ENCODE measurements around the gene ANKRD7.

Gene ANKRD7

GRCh38 chr7:118183428-118183785, 41.1 kb upstream of the ANKRD7 start:
- Histone ChIP-seq H2BK12ac (ENCODE audit: low read length in 2 of 2) (no peak overlapping the region), H3K18ac (ENCODE audit: low read depth in 1 of 2, low read length in 2 of 2) (peak overlapping the region; percentile 52 to 73), H3K9me3 (ENCODE audit: control insufficient read depth, low read length) (no peaks in the 10 kb centered on the region), H2AFZ (ENCODE audit: low read depth, low read length) (no peak overlapping the region), H2BK5ac (ENCODE audit: low read depth, low read length, poor library complexity, severe bottlenecking) (peak overlapping the region; percentile 87), H3K27ac (ENCODE audit: low read length, poor library complexity, severe bottlenecking) (peak overlapping the region; percentile 95), H4K8ac (ENCODE audit: low read length) (peak overlapping the region; percentile 95), H3K14ac (ENCODE audit: low read length in 2 of 2) (peak overlapping the region in 1 of 2 experiments; percentile 48), H2BK15ac (ENCODE audit: low read depth, poor library complexity, severe bottlenecking) (no peak overlapping the region), H2BK120ac (ENCODE audit: low read depth, low read length) (peak overlapping the region; percentile 62), H4K91ac (ENCODE audit: low read length) (no peak overlapping the region), H3K79me1 (replicated peaks; ENCODE audit: low read length, poor library complexity, severe bottlenecking) (peaks cover 8% of the 10 kb centered on the region), H3K4me2 (ENCODE audit: low read length, poor library complexity, severe bottlenecking) (peak overlapping the region; percentile 70), H3K9ac (ENCODE audit: low read length) (peak overlapping the region; percentile 99), H3K36me3 (ENCODE audit: control insufficient read depth in 1 of 2, insufficient read depth in 2 of 2, low read depth in 1 of 2, low read length in 2 of 2) (peaks cover 0 to 13% of the 10 kb centered on the region in 2 experiments), H3K4me1 (ENCODE audit: control insufficient read depth, insufficient read depth, low read depth, low read length) (peaks cover 3% of the 10 kb centered on the region), H3K23ac (ENCODE audit: low read length in 2 of 2) (no peak overlapping the region), H2AK5ac (ENCODE audit: low read length, severe bottlenecking) (peak overlapping the region; percentile 84), H3K4ac (ENCODE audit: low read depth in 1 of 2, low read length in 2 of 2) (peak overlapping the region; percentile 88 to 97), H3K27me3 (ENCODE audit: control insufficient read depth in 1 of 2, insufficient read depth in 1 of 2, low read length in 2 of 2) (no peaks in the 10 kb centered on the region), H3K4me3 (ENCODE audit: insufficient read depth in 1 of 2, low read depth in 1 of 2, low read length in 2 of 2) (peak overlapping the region; percentile 38 to 94)
- 4% methylated on average over 15 of the region's 15 CpGs for WGBS
- no peak for DNase-seq

- Histone ChIP-seq H2BK120ac (ENCODE audit: low read depth, low read length) (peak within 1 kb of the TSS; percentile 62), H3K27ac (ENCODE audit: low read length, poor library complexity, severe bottlenecking) (peak within 1 kb of the TSS; percentile 95), H2AFZ (ENCODE audit: low read depth, low read length) (peak within 1 kb of the TSS; percentile 88), H2BK15ac (ENCODE audit: low read depth, poor library complexity, severe bottlenecking) (no peak within 1 kb of the TSS), H3K4ac (ENCODE audit: low read depth in 1 of 2, low read length in 2 of 2) (peak within 1 kb of the TSS; percentile 88 to 98), H3K4me3 (ENCODE audit: insufficient read depth in 1 of 2, low read depth in 1 of 2, low read length in 2 of 2) (peak within 1 kb of the TSS; percentile 81 to 94), H3K14ac (ENCODE audit: low read length in 2 of 2) (peak within 1 kb of the TSS in 1 of 2 experiments; percentile 93), H2BK12ac (ENCODE audit: low read length in 2 of 2) (no peak within 1 kb of the TSS), H3K9ac (ENCODE audit: low read length) (peak within 1 kb of the TSS; percentile 99), H3K4me2 (ENCODE audit: low read length, poor library complexity, severe bottlenecking) (peak within 1 kb of the TSS; percentile 70), H3K9me3 (ENCODE audit: control insufficient read depth, low read length) (no peaks in the 10 kb centered on the region), H3K18ac (ENCODE audit: low read depth in 1 of 2, low read length in 2 of 2) (peak within 1 kb of the TSS; percentile 73 to 98), H2AK5ac (ENCODE audit: low read length, severe bottlenecking) (peak within 1 kb of the TSS; percentile 84), H3K27me3 (ENCODE audit: control insufficient read depth in 1 of 2, insufficient read depth in 1 of 2, low read length in 2 of 2) (no peaks in the 10 kb centered on the region), H4K91ac (ENCODE audit: low read length) (no peak within 1 kb of the TSS), H3K79me1 (replicated peaks; ENCODE audit: low read length, poor library complexity, severe bottlenecking) (peaks cover 10% of the 10 kb centered on the region), H2BK5ac (ENCODE audit: low read depth, low read length, poor library complexity, severe bottlenecking) (peak within 1 kb of the TSS; percentile 87), H3K4me1 (ENCODE audit: control insufficient read depth, insufficient read depth, low read depth, low read length) (peaks cover 3% of the 10 kb centered on the region), H3K36me3 (ENCODE audit: control insufficient read depth in 1 of 2, insufficient read depth in 2 of 2, low read depth in 1 of 2, low read length in 2 of 2) (peaks cover 3 to 19% of the 10 kb centered on the region in 2 experiments), H3K23ac (ENCODE audit: low read length in 2 of 2) (no peak within 1 kb of the TSS), H4K8ac (ENCODE audit: low read length) (peak within 1 kb of the TSS; percentile 95)
- WGBS: under 1% methylated on average over 47 of the region's 62 CpGs
- DNase-seq: peak; percentile 99
These were observed 40.5 kb upstream of the ANKRD7 start, which contains the start of gene LSM8 for GRCh38 chr7:118183786-118184564. Gene LSM8, plus strand, starts transcription at chr7:118184164. Its CDS starts 60 bp downstream, at chr7:118184224.

- H3K4ac ChIP-seq (ENCODE audit: low read depth in 1 of 2, low read length in 2 of 2): no peak overlapping the region
- H3K4me1 ChIP-seq (ENCODE audit: control insufficient read depth, insufficient read depth, low read depth, low read length): peaks cover 3% of the 10 kb centered on the region
- H2BK12ac ChIP-seq (ENCODE audit: low read length in 2 of 2): no peak overlapping the region
- H3K4me3 ChIP-seq (ENCODE audit: insufficient read depth in 1 of 2, low read depth in 1 of 2, low read length in 2 of 2): peak overlapping the region; percentile 81 to 94
- H3K18ac ChIP-seq (ENCODE audit: low read depth in 1 of 2, low read length in 2 of 2): no peak overlapping the region
- H3K27ac ChIP-seq (ENCODE audit: low read length, poor library complexity, severe bottlenecking): no peak overlapping the region
- H2BK15ac ChIP-seq (ENCODE audit: low read depth, poor library complexity, severe bottlenecking): no peak overlapping the region
- H2BK120ac ChIP-seq (ENCODE audit: low read depth, low read length): no peak overlapping the region
- no peak for DNase-seq
- H2AK5ac ChIP-seq (ENCODE audit: low read length, severe bottlenecking): no peak overlapping the region
- peaks cover 14% of the 10 kb centered on the region for H3K79me1 ChIP-seq (replicated peaks; ENCODE audit: low read length, poor library complexity, severe bottlenecking)
- H4K91ac ChIP-seq (ENCODE audit: low read length): no peak overlapping the region
- 16% methylated on average over 10 of the region's 10 CpGs for WGBS
- H2AFZ ChIP-seq (ENCODE audit: low read depth, low read length): no peak overlapping the region
- no peak overlapping the region for H2BK5ac ChIP-seq (ENCODE audit: low read depth, low read length, poor library complexity, severe bottlenecking)
- H3K14ac ChIP-seq (ENCODE audit: low read length in 2 of 2): no peak overlapping the region
- no peaks in the 10 kb centered on the region for H3K9me3 ChIP-seq (ENCODE audit: control insufficient read depth, low read length)
- no peak overlapping the region for H4K8ac ChIP-seq (ENCODE audit: low read length)
- H3K36me3 ChIP-seq (ENCODE audit: control insufficient read depth in 1 of 2, insufficient read depth in 2 of 2, low read depth in 1 of 2, low read length in 2 of 2): peaks cover 9 to 24% of the 10 kb centered on the region in 2 experiments
- no peaks in the 10 kb centered on the region for H3K27me3 ChIP-seq (ENCODE audit: control insufficient read depth in 1 of 2, insufficient read depth in 1 of 2, low read length in 2 of 2)
- peak overlapping the region; percentile 59 for H3K4me2 ChIP-seq (ENCODE audit: low read length, poor library complexity, severe bottlenecking)
- peak overlapping the region; percentile 99 for H3K9ac ChIP-seq (ENCODE audit: low read length)
- H3K23ac ChIP-seq (ENCODE audit: low read length in 2 of 2): no peak overlapping the region
These were observed 40.0 kb upstream of the ANKRD7 start for GRCh38 chr7:118184565-118184940.

- Histone ChIP-seq H4K91ac (ENCODE audit: low read length) (no peak overlapping the region), H2AFZ (ENCODE audit: low read depth, low read length) (no peak overlapping the region), H3K36me3 (ENCODE audit: control insufficient read depth in 1 of 2, insufficient read depth in 2 of 2, low read depth in 1 of 2, low read length in 2 of 2) (peaks cover 10 to 31% of the 10 kb centered on the region in 2 experiments), H2BK5ac (ENCODE audit: low read depth, low read length, poor library complexity, severe bottlenecking) (no peak overlapping the region), H3K4me2 (ENCODE audit: low read length, poor library complexity, severe bottlenecking) (peak overlapping the region; percentile 26), H2BK15ac (ENCODE audit: low read depth, poor library complexity, severe bottlenecking) (no peak overlapping the region), H3K79me1 (replicated peaks; ENCODE audit: low read length, poor library complexity, severe bottlenecking) (peaks cover 16% of the 10 kb centered on the region), H3K27ac (ENCODE audit: low read length, poor library complexity, severe bottlenecking) (no peak overlapping the region), H3K14ac (ENCODE audit: low read length in 2 of 2) (no peak overlapping the region), H2BK12ac (ENCODE audit: low read length in 2 of 2) (no peak overlapping the region), H3K23ac (ENCODE audit: low read length in 2 of 2) (peak overlapping the region in 1 of 2 experiments; percentile 83), H2BK120ac (ENCODE audit: low read depth, low read length) (no peak overlapping the region), H4K8ac (ENCODE audit: low read length) (no peak overlapping the region), H3K4me3 (ENCODE audit: insufficient read depth in 1 of 2, low read depth in 1 of 2, low read length in 2 of 2) (peak overlapping the region in 1 of 2 experiments; percentile 94), H3K27me3 (ENCODE audit: control insufficient read depth in 1 of 2, insufficient read depth in 1 of 2, low read length in 2 of 2) (no peaks in the 10 kb centered on the region), H3K18ac (ENCODE audit: low read depth in 1 of 2, low read length in 2 of 2) (no peak overlapping the region), H3K4ac (ENCODE audit: low read depth in 1 of 2, low read length in 2 of 2) (no peak overlapping the region), H3K9ac (ENCODE audit: low read length) (peak overlapping the region; percentile 99), H3K4me1 (ENCODE audit: control insufficient read depth, insufficient read depth, low read depth, low read length) (peaks cover 3% of the 10 kb centered on the region), H2AK5ac (ENCODE audit: low read length, severe bottlenecking) (peak overlapping the region; percentile 13), H3K9me3 (ENCODE audit: control insufficient read depth, low read length) (no peaks in the 10 kb centered on the region)
- 83% methylated on average over 1 of the region's 6 CpGs for WGBS
- DNase-seq: peak; percentile 22
These were observed 39.2 kb upstream of the ANKRD7 start for GRCh38 chr7:118185163-118185860.
